OCI-M2 (cell line): ENCODE measurements around the gene DCDC2C.
"Not testable (repeated sequence)": the region's sequence is repeated elsewhere in the genome, so short reads cannot be mapped to it uniquely, and the experiment has no call there.

Experiments
- DNase-seq: peaks from one replicate; lab custom pipeline; 2025; ENCODE audit not compliant: unreplicated experiment; lab: John Stamatoyannopoulos, UW

Gene DCDC2C

DNA sequence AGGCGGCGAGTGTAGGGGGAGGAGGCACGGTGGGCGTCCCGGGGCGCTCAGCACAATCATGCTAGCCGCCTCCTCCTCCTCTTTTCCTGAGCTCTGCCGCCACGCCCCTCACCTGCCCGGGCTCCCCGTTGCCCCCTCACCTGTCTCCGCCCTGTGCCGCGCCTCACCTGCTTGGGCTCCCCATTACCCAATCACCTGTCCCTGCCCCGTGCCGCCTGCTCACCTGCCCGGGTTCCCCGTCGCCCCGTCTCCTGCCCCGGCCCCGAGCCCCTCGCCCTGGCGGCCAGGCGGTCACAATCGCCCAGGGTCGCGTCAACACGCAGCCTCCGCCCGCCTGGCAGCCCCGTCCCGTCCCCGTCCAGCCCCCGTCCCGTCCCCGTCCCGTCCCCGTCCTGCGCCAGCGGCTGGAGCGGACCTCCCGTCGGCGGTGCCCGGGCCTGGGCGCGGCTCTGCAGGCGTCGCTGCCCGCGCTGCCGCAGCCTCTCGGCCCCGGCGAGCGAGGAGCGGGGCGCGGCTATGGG, at the start of gene DCDC2C:
TSS of gene DCDC2C (plus strand) at position 340 of the 521 bp plus-strand sequence. CDS start at position 517, 177 bp downstream.
- no peak for DNase-seq

DNA sequence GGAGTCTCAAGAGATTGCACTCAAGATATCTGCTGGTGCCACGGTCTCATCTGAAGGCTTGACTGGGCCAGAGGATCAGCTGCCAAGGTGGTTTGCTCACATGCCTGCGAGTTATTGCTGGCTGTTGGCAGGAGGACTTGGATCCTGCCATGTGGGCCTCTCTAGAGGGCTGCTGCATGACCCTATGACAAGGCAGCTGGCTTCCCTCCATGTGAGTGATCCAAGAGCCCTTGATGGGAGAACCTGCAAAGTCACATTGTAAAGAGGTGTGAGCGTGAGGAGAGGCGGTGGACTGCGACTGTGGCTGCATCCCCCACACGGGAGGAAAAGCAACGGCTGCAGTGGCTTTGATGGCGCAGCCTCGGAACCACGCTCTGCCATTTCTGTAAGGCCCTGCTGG, 49.4 kb upstream of the DCDC2C start:
- no peak for DNase-seq

- DNase-seq = no peak
These were observed 48.7 kb upstream of the DCDC2C start for GRCh38 chr2:3654531-3655225.

GRCh38 chr2:3655871-3656761, 47.3 kb upstream of the DCDC2C start:
- no peak for DNase-seq

GRCh38 chr2:3656762-3657721, 46.3 kb upstream of the DCDC2C start:
- no peak for DNase-seq

GRCh38 chr2:3657881-3658280, 45.5 kb upstream of the DCDC2C start, which contains the start of gene ALLC:
TSS of gene ALLC (plus strand) at chr2:3658200. CDS start at chr2:3671158, 12,958 bp downstream.
- no peak for DNase-seq

DNA sequence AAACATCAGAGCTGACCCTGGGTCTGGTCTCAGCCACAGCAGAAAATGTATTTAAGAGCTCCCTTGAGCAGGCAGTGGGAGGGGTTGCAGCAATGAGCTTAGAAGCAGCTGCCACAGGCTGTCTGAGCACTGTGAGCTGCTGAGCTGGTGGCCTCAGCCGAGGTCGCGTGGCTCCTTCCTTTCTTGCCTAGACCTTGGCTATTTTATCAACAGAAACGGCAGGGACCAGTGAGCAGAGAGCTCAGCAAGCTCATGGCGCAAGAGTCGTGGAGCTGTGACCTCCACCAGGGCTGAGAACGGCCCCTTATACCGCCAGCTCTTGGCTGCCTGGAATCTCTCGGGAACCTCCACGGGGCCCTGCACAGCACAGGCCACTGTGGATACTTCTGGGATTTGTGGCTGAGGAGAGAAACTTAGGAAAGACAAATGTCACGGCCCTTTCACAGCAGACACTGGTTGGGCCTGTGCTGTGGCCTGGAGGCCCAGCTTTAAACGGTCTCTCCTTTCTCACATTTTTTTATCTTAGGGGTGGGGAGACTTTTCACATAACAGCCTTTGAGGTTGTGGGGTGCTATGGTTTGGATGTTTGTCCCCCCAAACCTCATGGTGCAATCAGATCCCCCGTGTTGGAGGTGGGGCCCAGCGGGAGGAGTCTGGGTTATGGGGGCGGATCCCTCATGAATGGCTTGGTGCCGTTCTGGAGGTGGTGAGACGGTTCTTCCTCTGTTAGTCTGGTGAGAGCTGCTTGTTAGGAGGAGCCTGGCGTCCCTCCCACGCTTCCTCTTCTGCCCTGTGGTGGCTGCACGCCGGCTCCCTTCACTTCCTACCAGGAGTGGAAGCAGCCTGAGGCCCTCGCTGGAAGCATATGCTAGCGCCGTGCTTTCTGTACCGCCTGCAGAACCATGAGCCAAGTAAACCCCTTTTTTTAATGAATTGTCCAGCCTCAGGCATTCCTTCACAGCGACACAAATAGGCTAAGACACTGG, 43.6 kb upstream of the DCDC2C start:
- no peak for DNase-seq

DNA sequence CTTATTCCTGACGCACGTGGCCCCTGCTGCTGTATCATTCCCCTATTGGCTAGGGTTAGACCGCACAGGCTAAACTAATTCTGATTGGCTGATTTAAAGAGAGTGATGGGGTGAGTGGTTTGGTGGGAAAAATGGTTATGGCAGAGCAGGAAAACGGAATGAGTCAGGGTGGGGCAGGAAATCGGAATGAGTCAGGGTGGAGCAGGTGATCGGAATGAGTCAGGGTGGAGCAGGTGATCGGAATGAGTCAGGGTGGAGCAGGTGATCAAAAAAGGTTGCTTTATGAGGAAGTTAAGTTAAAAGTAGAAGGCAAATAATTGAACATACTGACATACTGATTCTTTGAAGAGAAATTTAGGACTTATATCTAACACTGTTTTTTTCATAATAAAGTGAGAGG, 42.7 kb upstream of the DCDC2C start:
- DNase-seq = not testable (repeated sequence)

DNA sequence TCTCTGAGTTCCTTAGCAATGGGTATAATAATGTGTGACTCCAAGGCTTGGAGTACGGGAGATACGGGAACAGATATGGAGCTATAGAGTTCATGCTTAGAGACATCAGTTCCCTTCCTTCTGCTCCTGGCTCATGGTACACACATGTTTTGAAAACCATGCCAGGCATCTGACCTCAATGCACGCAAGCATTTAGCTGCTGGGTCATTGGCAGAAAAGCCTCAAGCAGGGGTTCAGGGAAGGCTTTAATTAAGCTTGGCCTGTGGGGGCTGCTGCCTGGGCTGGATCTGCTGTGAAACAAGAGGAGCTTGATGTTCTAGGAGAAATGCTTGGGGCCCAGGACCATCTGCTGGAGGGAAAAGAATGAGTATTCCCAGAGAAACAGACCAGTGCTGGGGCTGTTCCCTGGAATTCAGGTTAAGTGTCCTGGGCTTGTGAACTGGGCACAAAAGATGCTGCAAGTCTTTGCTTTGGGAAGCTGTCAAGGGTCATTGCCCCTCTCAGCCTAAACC, 42.2 kb upstream of the DCDC2C start:
- no peak for DNase-seq

DNA sequence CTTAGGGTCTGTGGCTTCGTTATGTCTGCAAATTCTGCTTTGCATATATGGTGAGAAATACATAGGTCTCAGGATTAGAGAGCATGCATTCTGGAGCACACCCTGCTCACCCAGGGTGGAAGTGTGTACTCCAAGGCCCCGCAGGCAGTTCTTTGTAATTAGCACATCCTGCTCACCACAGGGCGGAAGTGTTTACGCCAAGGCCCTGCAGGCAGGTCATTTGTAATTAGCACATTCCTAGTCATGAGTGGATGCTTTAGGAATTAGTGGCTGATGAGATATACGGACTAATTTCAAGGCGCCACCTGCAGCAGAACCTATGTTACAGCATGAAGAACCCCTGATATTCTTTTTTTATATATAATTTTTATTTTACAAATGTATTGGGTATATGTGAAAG, 41.1 kb upstream of the DCDC2C start:
- DNase-seq = no peak

- no peak for DNase-seq
These were observed 39.3 kb upstream of the DCDC2C start for GRCh38 chr2:3664118-3664517.

DNA sequence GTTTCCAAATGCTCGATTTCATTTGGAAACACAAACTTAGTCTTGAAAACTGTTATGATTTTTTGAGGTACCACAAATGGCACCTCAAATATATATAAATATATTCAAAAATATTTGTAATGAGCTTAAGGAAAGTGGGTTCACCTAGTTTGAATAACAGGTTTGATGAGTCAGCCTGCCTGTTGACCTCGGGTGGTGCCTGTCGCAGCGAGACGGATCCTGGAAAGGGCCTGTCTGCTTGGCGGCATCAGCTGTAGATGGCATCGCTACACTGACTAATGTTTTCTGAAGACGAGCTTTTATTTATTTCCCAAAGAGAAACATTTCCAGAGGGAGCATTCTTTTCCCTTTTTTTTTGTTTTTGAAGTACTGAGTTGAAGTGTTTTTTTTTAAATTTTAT, 38.5 kb upstream of the DCDC2C start:
- no peak for DNase-seq

GRCh38 chr2:3665886-3666612, 37.3 kb upstream of the DCDC2C start:
- DNase-seq = no peak

GRCh38 chr2:3666613-3666975, 36.8 kb upstream of the DCDC2C start:
- DNase-seq = no peak

DNA sequence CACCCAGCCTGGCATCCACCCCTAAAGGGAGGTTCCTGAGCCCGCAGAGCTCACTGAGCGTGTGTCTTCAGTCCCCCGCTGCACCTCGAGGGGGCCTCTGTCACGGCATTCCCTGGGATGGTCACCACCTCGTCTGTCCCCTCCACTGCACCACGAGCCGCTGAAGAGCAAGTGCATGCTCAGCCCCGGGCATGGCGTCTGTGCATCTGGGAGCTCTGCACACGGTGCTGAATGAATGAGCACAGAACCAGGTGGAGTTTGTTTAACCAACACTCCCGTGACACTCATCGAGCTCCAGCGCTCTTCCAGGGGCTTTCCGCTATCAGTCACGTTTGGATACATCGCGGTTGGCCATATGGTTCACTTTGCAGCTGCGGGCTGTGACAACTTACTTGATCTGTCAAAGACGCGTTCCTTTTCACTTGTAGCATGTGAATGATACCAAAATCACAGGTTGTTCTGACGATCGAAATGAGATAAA, 36.2 kb upstream of the DCDC2C start:
- DNase-seq = no peak

- DNase-seq = no peak
These were observed 33.7 kb upstream of the DCDC2C start for GRCh38 chr2:3669656-3670055.

GRCh38 chr2:3670376-3670775, 33.0 kb upstream of the DCDC2C start:
- no peak for DNase-seq

DNA sequence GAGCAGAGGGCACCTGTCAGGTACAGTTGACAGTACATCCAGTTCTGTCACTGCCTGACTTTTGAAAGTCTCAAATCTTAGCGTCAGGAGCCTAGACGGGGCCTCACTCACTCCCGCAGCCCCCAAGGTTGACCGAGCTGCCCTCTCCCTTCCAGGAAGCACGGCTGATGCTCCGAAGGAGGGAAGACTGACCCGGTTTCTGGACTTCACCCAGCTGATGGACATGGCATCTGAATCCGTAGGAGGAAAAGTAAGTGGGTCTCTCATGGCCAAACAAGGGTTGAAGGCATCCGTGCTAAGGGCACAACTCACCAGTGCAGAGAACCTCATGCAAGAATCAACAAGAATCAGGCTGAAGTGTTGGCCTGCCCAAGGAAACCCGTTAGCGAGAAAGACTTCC, 32.4 kb upstream of the DCDC2C start:
- DNase-seq = no peak
